ENCODE results near the gene BRD3OS. TPM values are rescaled to one million over a fixed set of nuclear protein-coding genes. Genes with fewer than 3 reads are reported as not detected.

BRD3OS gene
- total and polyA plus RNA-seq, 2 of the 13 experiments (the other 11 are each of a cell fraction or from before 2014, with no cell fraction given), result 4.9 to 5.7 TPM

GRCh38 chr9:134010310-134011173 is 14.7 kb upstream of the BRD3OS start (continued):
- TF ChIP-seq, protein P1, sequence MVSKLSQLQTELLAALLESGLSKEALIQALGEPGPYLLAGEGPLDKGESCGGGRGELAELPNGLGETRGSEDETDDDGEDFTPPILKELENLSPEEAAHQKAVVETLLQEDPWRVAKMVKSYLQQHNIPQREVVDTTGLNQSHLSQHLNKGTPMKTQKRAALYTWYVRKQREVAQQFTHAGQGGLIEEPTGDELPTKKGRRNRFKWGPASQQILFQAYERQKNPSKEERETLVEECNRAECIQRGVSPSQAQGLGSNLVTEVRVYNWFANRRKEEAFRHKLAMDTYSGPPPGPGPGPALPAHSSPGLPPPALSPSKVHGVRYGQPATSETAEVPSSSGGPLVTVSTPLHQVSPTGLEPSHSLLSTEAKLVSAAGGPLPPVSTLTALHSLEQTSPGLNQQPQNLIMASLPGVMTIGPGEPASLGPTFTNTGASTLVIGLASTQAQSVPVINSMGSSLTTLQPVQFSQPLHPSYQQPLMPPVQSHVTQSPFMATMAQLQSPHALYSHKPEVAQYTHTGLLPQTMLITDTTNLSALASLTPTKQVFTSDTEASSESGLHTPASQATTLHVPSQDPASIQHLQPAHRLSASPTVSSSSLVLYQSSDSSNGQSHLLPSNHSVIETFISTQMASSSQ (IDR thresholded peaks at IDR 0.05; ENCODE audit: low read depth), result no peak
- TF ChIP-seq, protein P1 (CRISPR knock-in tag; IDR thresholded peaks at IDR 0.05; ENCODE audit: borderline replicate concordance), result no peak
- 0 out of 2 replicates have a peak, but pooled peaks have one; percentile 20 for TF ChIP-seq ZBTB21 (CRISPR knock-in tag; IDR thresholded peaks at IDR 0.05)
- TF ChIP-seq KLF15 (CRISPR knock-in tag; IDR thresholded peaks at IDR 0.05; ENCODE audit: borderline replicate concordance), result no peak
- no peak for TF ChIP-seq RORA (CRISPR knock-in tag; IDR thresholded peaks at IDR 0.05)
- no peak for TF ChIP-seq HNRNPL (IDR thresholded peaks at IDR 0.05; ENCODE audit: low read depth, low read length)
- no peak for TF ChIP-seq ZNF761 (CRISPR knock-in tag; conservative IDR thresholded peaks at IDR 0.05)
- 0 out of 2 replicates have a peak, but pooled peaks have one; percentile 33 for TF ChIP-seq PITX1 (CRISPR knock-in tag; IDR thresholded peaks at IDR 0.05)
- TF ChIP-seq ZNF160 (CRISPR knock-in tag; IDR thresholded peaks at IDR 0.05), result no peak
- TF ChIP-seq ZFYVE20 (CRISPR knock-in tag; IDR thresholded peaks at IDR 0.05; ENCODE audit: borderline replicate concordance, low read depth), result no peak
- TF ChIP-seq DNMT3B (CRISPR knock-in tag; conservative IDR thresholded peaks at IDR 0.05), result 0 out of 2 replicates have a peak, but pooled peaks have one; percentile 58
- TF ChIP-seq, protein P2, sequence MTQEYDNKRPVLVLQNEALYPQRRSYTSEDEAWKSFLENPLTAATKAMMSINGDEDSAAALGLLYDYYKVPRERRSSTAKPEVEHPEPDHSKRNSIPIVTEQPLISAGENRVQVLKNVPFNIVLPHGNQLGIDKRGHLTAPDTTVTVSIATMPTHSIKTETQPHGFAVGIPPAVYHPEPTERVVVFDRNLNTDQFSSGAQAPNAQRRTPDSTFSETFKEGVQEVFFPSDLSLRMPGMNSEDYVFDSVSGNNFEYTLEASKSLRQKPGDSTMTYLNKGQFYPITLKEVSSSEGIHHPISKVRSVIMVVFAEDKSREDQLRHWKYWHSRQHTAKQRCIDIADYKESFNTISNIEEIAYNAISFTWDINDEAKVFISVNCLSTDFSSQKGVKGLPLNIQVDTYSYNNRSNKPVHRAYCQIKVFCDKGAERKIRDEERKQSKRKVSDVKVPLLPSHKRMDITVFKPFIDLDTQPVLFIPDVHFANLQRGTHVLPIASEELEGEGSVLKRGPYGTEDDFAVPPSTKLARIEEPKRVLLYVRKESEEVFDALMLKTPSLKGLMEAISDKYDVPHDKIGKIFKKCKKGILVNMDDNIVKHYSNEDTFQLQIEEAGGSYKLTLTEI (CRISPR knock-in tag; conservative IDR thresholded peaks at IDR 0.05), result no peak
- TF ChIP-seq TOE1 (CRISPR knock-in tag; IDR thresholded peaks at IDR 0.05), result no peak
- TF ChIP-seq, protein P3, sequence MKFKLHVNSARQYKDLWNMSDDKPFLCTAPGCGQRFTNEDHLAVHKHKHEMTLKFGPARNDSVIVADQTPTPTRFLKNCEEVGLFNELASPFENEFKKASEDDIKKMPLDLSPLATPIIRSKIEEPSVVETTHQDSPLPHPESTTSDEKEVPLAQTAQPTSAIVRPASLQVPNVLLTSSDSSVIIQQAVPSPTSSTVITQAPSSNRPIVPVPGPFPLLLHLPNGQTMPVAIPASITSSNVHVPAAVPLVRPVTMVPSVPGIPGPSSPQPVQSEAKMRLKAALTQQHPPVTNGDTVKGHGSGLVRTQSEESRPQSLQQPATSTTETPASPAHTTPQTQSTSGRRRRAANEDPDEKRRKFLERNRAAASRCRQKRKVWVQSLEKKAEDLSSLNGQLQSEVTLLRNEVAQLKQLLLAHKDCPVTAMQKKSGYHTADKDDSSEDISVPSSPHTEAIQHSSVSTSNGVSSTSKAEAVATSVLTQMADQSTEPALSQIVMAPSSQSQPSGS (CRISPR knock-in tag; IDR thresholded peaks at IDR 0.05), result peak; percentile 24; the same call in 1 of the 2 replicates
